ENCODE measurements around the gene COX18. TPM values are rescaled to one million over a fixed set of nuclear protein-coding genes. Genes with fewer than 3 reads are reported as not detected.

Gene COX18
- total RNA-seq, 1 experiment from 2014 or later = 9.9 TPM

DNA sequence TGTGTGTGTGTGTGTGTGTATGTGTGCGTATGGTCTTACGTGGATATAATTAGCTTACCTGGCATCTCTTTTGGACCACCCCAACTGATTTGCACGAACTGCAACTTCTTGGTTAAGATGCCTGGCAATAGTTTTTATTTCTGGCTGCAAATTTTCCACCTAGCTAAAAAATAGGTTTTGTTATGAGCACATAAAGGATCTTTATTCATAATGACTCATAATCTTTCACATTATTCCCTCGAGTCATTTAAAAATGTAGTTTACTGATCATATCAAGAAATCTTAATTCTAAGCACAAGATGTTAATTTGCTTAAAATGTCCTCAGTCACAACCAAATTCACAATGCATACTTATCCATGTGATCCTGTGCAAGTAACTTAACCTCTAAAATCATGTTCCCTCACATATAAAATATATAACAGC is 1.5 kb downstream of the COX18 start:
- H3K4me1 ChIP-seq (ENCODE audit: control insufficient read depth, insufficient read depth, low read length) = peaks cover 3% of the 10 kb centered on the region; the same call in 1 of the 2 replicates
- intact Hi-C loops (cut with micrococcal nuclease; ENCODE audit: unreplicated experiment) = no loop called here
- ATAC-seq (no peak), DNase-seq (ENCODE audit: low read depth, low spot score) (no peak)
- no TSS peak for BruUV-seq (replicated peaks)
- CTCF ChIA-PET = no interaction called here
- H3K27ac ChIP-seq (ENCODE audit: low read length) = peak overlapping the region; percentile 93
- H3K9me3 ChIP-seq (ENCODE audit: control insufficient read depth, insufficient read depth, low read depth, low read length) = no peaks in the 10 kb centered on the region
- TF ChIP-seq POLR2AphosphoS5 (IDR thresholded peaks at IDR 0.05; ENCODE audit: low read depth, low read length) = no peak
- TF ChIP-seq, protein P1, sequence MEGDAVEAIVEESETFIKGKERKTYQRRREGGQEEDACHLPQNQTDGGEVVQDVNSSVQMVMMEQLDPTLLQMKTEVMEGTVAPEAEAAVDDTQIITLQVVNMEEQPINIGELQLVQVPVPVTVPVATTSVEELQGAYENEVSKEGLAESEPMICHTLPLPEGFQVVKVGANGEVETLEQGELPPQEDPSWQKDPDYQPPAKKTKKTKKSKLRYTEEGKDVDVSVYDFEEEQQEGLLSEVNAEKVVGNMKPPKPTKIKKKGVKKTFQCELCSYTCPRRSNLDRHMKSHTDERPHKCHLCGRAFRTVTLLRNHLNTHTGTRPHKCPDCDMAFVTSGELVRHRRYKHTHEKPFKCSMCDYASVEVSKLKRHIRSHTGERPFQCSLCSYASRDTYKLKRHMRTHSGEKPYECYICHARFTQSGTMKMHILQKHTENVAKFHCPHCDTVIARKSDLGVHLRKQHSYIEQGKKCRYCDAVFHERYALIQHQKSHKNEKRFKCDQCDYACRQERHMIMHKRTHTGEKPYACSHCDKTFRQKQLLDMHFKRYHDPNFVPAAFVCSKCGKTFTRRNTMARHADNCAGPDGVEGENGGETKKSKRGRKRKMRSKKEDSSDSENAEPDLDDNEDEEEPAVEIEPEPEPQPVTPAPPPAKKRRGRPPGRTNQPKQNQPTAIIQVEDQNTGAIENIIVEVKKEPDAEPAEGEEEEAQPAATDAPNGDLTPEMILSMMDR (IDR thresholded peaks at IDR 0.05) = no peak
- no peak for TF ChIP-seq SIN3A (IDR thresholded peaks at IDR 0.05; ENCODE audit: borderline replicate concordance, insufficient read depth, low read depth, low read length)
- POLR2A ChIA-PET = no interaction called here
- in situ Hi-C loops (cut with HindIII; ENCODE audit: low pct_unique_long_range_greater_than_20kb, low sequenced_read_pairs) = no loop called here
- H3K27me3 ChIP-seq (ENCODE audit: control insufficient read depth, insufficient read depth, low read length) = no peaks in the 10 kb centered on the region
- no peaks in the 10 kb centered on the region; the same call in 1 of the 2 replicates for H3K36me3 ChIP-seq (ENCODE audit: control insufficient read depth, insufficient read depth, low read length)
- peak overlapping the region; percentile 70 to 77; a peak in 3 of 4 replicates for H3K4me3 ChIP-seq (ENCODE audit: low read depth in 2 of 2, low read length in 2 of 2)

DNA sequence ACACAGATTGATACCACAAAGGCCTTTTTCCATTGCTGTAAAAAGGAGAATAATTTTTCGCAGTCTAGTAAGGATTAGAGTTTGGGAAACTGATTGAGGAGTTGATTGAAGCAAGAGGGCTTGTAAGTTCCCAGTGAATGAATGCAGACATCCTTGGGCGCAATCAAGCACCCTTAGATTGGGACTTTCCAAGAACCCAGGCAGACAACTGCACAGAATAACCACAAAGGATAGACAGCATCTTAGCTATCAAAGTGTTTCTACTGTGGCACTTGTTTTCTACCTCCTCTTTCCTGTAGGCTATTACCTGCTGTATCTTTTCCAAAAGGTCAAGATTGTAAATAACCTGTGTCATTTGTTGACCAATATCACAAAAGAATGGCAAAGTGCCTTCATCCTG is 2.6 kb downstream of the COX18 start:
- Histone ChIP-seq H3K36me3 (ENCODE audit: control insufficient read depth, insufficient read depth, low read length) (no peaks in the 10 kb centered on the region; the same call in 1 of the 2 replicates), H3K4me1 (ENCODE audit: control insufficient read depth, insufficient read depth, low read length) (peaks cover 3% of the 10 kb centered on the region; the same call in 1 of the 2 replicates), H3K4me3 (ENCODE audit: low read depth in 2 of 2, low read length in 2 of 2) (no peak overlapping the region), H3K9me3 (ENCODE audit: control insufficient read depth, insufficient read depth, low read depth, low read length) (no peaks in the 10 kb centered on the region), H3K27ac (ENCODE audit: low read length) (no peak overlapping the region), H3K27me3 (ENCODE audit: control insufficient read depth, insufficient read depth, low read length) (no peaks in the 10 kb centered on the region)
- ATAC-seq (no peak), DNase-seq (ENCODE audit: low read depth, low spot score) (no peak)
- ChIA-PET POLR2A (no interaction called here), CTCF (no interaction called here)
- TF ChIP-seq POLR2AphosphoS5 (IDR thresholded peaks at IDR 0.05; ENCODE audit: low read depth, low read length) (no peak), TCF7L2 (IDR thresholded peaks at IDR 0.05; ENCODE audit: low read depth, low read length) (no peak), SIN3A (IDR thresholded peaks at IDR 0.05; ENCODE audit: borderline replicate concordance, insufficient read depth, low read depth, low read length) (no peak)
- TF ChIP-seq, protein P1 (IDR thresholded peaks at IDR 0.05) = no peak
- TF ChIP-seq, protein P2, sequence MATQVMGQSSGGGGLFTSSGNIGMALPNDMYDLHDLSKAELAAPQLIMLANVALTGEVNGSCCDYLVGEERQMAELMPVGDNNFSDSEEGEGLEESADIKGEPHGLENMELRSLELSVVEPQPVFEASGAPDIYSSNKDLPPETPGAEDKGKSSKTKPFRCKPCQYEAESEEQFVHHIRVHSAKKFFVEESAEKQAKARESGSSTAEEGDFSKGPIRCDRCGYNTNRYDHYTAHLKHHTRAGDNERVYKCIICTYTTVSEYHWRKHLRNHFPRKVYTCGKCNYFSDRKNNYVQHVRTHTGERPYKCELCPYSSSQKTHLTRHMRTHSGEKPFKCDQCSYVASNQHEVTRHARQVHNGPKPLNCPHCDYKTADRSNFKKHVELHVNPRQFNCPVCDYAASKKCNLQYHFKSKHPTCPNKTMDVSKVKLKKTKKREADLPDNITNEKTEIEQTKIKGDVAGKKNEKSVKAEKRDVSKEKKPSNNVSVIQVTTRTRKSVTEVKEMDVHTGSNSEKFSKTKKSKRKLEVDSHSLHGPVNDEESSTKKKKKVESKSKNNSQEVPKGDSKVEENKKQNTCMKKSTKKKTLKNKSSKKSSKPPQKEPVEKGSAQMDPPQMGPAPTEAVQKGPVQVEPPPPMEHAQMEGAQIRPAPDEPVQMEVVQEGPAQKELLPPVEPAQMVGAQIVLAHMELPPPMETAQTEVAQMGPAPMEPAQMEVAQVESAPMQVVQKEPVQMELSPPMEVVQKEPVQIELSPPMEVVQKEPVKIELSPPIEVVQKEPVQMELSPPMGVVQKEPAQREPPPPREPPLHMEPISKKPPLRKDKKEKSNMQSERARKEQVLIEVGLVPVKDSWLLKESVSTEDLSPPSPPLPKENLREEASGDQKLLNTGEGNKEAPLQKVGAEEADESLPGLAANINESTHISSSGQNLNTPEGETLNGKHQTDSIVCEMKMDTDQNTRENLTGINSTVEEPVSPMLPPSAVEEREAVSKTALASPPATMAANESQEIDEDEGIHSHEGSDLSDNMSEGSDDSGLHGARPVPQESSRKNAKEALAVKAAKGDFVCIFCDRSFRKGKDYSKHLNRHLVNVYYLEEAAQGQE (IDR thresholded peaks at IDR 0.05; ENCODE audit: insufficient read depth in 1 of 2, low read depth in 2 of 2, low read length in 1 of 2) = no peak
- intact Hi-C loops (cut with micrococcal nuclease; ENCODE audit: unreplicated experiment) (no loop called here), in situ Hi-C loops (cut with HindIII; ENCODE audit: low pct_unique_long_range_greater_than_20kb, low sequenced_read_pairs) (no loop called here)
- BruUV-seq (replicated peaks) = no TSS peak
